Activated T-cell treated with anti-CD3 and anti-CD28 coated beads, Interleukin-2, amount 50 U/mL, for 48 hours (primary cell): ENCODE results near the gene DDN.

Experiments used
- DNase-seq, 2 experiments: peaks; one replicate each; pipeline ENCODE4 v3.0.0-alpha.2; 2020

Gene DDN

DNA sequence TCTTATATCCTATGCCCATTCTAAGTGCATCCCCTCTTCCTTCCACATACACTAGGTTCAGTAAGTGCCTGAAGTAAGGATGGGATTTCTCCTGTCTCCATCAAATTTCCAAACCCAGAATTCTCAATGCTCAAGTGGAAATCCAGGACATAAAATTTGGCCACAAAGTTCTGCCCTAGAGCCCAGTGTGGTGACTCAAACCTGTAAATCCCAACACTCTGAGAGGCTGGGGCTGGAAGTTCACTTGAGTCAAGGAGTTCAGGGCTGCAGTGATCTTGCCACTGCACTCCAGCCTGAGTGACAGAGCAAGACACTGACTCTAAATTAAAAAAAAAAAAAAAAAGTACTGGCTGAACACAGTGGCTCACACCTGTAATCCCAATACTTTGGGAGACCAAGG, 37.4 kb downstream of the DDN start:
- no peak for DNase-seq

DNA sequence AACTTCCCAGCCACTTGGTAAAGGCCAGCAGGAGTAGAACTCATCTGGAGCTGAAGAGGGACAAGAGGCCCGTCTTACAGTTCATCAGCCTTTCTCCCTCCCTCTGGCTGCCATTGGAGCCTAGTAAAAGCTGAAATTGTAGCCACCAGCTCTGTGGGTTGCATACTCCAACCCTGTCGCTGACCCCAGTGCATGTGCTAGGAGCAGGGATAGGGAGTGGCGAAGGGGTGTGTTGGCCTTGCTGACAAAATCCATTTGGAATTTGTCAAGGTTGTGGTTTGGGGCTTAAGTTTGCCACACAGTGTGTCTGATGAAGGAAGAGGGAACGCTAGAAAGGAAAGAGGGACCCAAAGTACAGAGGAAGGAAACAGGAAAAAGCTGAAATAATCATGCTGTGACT, 37.8 kb downstream of the DDN start:
- DNase-seq, result no peak

DNA sequence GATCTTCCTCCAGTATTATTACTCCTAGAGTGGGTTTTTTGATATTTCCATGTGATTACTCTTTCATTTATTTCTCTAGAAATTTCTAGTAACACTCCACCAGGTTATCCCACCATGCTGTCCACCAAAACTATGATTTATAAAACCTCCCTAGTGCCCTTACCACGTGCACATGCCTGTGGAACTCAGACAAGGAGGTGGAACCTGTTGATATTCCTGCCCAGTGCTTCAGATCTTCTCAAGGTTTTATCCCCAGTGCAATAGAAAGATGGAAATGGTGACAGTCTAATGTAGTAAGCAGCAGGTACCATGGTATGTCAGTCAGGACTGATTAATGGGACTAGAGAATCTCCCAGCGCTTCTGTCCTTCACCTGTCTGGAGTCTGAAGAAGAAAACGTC, 38.3 kb downstream of the DDN start:
- DNase-seq, result no peak

DNA sequence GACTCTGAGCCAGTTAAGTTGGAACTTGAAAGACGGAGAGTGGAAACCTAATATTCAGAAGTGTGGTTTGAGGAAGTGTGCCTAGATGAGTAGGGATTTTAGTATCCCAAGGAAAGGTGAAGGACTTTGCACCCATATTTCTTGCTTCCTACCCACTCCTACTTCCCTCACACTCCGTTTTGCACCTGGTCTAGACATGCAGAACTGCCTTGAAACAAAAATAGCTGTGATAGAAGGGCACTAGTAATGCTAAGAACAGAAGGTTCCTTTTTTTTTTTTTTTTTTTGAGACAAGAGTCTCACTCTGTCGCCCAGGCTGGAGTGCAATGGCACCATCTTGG, 41.2 kb downstream of the DDN start:
- no peak for DNase-seq

DNA sequence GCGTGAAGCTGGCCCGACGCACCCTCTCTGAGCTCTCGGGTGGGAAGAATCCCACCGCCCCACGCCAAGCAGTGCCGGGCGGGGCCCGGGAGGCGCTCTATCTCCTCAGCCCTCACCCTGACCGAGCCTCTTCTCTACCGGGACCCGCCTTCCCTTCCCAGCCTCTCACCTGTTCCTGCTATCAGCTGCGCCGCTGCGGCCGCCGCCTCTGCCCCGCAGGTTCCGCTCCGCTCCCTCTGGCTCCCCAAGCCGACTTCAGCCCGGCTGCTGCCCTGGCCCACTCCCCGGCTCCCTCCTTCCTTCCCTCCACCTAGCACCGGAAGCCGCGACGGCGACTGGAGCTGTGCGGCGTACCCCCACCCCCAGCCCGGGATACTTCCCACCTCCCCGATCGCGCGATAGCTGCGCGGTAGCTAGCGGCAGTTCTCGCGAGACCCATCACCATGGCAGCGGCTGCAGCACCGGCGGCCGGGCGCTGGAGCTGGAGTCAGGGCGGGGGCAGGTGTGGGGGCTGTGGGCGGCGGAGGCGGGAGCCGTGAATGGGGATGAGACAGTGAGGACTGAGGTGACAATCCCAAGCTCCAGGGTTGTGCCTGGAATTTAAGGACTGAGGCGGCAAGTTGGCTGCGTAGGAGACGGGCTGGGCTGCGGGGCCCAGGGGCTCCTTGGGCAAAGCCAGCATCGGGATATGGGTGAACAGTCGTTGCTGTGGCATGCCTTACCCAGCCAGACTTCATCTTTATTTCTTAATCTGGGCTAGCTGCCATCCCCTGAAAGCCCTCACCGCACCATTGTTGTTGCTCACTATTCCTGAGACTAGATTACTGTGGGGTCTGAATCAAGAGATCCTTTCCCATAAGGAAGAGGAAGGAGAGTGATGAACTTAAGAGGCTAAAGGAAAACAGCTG, 41.8 kb downstream of the DDN start, which contains the start of gene ARF3:
ARF3 (minus strand) TSS at position 347 of the 908 bp plus-strand sequence. CDS start 16,392 bp downstream, outside the sequence.
- peak; percentile 93 to 96 for DNase-seq

DNA sequence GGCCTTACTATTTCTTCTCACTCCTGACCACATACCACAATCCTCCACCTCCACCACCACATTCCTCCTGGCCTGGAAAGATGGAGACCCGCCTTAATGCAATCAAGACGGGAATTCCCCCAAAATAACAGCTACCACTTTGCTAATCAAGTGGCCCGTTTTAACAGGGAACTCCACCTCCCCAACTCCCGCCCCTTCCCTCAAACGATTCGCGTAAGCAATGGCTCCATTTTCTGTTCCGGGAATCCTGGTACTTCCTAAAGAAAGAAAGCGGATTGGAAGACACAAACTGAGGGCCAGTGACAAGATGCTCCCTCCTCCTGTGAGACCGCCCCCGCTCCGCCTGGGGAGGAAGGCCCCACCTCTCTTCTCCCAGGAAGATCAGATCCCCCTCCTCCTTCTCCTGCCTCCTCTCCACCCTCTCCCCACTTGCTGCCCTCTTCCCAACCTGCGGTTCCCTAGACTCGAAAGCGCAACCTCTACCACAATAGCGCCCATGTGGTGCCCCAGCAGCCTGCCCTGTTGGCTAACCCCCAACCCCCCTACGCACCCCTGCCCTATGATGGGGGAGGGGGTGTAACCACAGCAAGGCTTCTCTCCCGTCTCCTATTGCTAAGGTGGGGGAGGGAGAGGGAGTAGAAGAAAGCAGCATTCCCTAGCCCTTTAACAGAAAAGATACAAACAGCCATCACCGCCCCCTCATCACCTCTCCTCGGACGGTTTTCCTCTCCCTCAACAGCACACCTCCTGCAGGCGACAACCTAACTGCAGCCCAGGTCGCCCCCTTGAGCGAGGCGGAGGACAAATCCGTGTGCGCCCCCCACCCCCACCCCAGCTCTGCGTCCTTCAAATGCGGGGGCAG, 42.7 kb downstream of the DDN start:
- DNase-seq, result peak in 1 of 2 experiments; percentile 48

DNA sequence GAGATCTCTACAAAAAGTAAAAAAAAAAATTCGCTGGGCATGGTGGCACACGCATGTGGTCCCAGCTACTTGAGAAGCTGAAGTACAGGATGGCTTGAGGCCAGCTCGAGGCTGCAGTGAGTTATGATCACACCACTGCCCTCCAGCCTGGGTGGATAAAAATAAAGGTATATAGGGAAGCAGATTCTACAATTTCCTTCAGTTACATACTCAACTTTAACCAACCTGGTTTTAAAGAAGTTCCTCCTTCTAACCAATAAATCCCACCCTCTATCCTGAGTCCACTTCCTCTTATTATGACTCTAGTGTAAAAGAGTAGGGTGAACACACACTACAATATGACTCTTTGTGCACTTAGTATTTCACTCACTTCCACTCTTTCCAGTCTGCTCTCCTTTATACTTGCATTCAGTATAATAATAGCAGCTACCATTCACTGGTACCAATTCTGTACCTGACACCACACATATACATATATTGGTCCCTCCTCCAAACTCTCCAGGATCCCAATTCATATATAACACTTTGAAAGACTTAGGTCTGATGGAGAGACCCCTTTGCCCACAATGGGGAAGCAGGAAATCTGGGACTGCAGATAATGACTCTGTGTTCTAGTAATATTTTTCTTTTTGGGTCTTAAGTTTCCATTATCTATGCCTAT, 44.2 kb downstream of the DDN start:
- no peak for DNase-seq

DNA sequence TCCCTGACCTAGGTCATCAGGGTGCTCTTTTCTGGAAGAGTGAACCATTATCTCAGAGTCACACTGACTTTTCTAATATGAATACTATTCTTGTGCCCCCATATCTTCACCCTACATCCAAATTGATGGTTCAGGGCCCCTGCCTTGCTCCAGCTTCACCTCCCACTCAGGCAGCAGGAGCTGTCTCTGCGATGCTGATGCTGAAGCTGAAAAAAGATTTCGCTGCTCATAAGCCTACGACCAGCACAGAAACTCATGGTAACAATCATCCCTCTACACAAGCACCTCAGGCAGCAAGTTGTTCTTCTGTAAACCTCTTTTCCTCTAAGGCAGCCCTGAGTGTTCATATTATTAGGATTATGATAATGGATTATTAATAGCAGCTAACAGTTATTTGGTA, 45.1 kb downstream of the DDN start:
- DNase-seq, result no peak

DNA sequence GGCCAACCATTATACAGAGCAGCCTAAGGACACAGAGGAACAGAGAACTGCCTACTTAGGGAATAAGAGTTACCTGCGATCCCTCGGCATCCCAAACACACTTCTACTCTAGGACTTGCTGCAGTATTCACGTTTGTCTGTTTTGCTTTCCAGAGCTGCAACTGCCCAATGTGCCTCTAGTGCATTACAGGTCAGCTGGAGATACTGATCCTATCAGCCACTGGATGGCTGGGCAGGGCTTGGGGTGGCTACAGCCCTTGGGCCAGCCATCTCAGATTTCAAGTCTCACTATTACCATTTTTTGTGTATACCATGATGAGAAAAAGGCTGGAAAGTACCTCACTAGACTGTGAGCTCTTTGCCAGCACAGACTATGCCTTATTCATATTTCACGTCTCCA, 46.5 kb downstream of the DDN start:
- no peak for DNase-seq

DNA sequence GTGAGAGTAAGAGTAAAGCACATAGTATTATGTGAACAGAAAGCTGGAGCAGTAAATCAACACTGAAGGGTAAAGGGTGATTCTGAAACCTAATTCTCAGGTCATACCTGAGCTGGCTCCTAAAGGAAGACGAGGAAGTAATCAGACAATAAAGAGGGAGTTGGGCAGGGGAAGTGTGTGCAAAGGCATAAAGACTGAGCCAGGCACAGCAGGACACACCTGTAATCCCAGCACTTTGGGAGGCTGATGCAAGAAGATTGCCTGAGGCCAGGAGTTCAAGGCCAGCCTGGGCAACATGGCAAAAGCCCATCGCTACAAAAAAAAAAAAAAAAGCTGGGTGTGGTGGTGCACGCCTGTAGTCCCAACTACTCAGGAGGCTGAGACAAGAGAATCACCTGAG, 51.4 kb downstream of the DDN start:
- DNase-seq, result no peak

DNA sequence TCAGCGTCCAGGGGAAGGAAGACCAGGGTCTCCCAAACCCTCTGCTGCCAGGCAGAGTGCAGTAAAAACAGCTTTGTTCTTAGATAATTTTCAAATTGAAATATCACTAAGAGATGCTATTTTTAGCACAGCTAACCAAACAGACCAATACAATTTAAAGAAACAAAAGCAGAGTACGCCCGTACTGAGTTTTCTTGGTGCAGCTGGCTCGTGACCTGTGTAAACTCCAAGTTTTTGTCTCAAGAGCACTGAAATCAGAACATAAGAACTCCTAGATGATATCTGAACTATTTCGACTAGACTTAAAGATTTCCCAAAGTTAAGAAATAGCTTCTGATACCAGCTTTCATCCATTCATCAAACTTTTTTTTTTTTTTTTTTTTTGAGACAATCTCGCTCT, 52.2 kb downstream of the DDN start:
- DNase-seq, result no peak

DNA sequence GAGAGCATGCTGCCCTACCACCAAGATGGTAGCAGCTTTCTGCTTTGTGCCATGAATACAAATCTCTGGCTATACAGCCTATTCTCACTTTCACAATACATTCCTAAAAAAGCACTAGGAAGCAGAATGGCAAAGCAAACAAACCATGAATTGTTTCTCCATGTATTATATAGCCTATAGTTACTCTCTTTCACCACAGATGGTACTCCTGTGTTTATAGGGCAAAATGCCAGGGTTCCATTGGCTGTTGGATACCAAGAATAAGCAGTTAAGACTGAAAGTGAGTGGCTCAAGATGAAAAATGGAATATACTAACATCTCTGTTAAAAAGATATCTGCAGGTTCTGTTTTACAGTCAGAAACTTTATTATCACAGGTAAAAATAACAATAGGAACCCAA, 53.0 kb downstream of the DDN start:
- no peak for DNase-seq
